ENCODE measurements around the gene PICALM. TPM values are rescaled to one million over a fixed set of nuclear protein-coding genes. Genes with fewer than 3 reads are reported as not detected.

Gene PICALM
- total and polyA plus RNA-seq, 4 donors: 94.5 to 486 (median 204) TPM

GRCh38 chr11:86035920-86036319 lies 33.0 kb downstream of the PICALM start:
- Histone ChIP-seq H3K27ac (ENCODE audit: low read depth in 1 of 2, low read length in 2 of 2) (no peak overlapping the region), H3K4me1 (ENCODE audit: control insufficient read depth in 1 of 2, insufficient read depth in 2 of 2, low read length in 2 of 2) (peaks cover 0 to 3% of the 10 kb centered on the region in 2 donors), H3K36me3 (ENCODE audit: control insufficient read depth in 1 of 2, insufficient read depth in 2 of 2, low read length in 1 of 2) (no peaks in the 10 kb centered on the region), H3K4me3 (ENCODE audit: low read length in 2 of 2) (no peak overlapping the region), H3K27me3 (ENCODE audit: control insufficient read depth in 1 of 2, insufficient read depth in 2 of 2, low read length in 1 of 2) (no peaks in the 10 kb centered on the region), H3K9me3 (ENCODE audit: control insufficient read depth, low read length) (no peaks in the 10 kb centered on the region)
- WGBS, 2 donors: 95 to 97% methylated on average over 2 of the region's 2 CpGs
- intact Hi-C loops (cut with DNase I): no loop called here
- ATAC-seq (ENCODE audit: low FRiP score) (no peak), DNase-seq (no peak)

- intact Hi-C loops (cut with DNase I): no loop called here
- H3K9me3 ChIP-seq (ENCODE audit: control insufficient read depth, low read length): no peaks in the 10 kb centered on the region
- no peaks in the 10 kb centered on the region for H3K36me3 ChIP-seq (ENCODE audit: control insufficient read depth in 1 of 2, insufficient read depth in 2 of 2, low read length in 1 of 2)
- no peak overlapping the region for H3K27ac ChIP-seq (ENCODE audit: low read depth in 1 of 2, low read length in 2 of 2)
- H3K4me3 ChIP-seq (ENCODE audit: low read length in 2 of 2): no peak overlapping the region
- no peaks in the 10 kb centered on the region for H3K27me3 ChIP-seq (ENCODE audit: control insufficient read depth in 1 of 2, insufficient read depth in 2 of 2, low read length in 1 of 2)
- ATAC-seq (ENCODE audit: low FRiP score) (no peak), DNase-seq (no peak)
- peaks cover 0 to 3% of the 10 kb centered on the region in 2 donors for H3K4me1 ChIP-seq (ENCODE audit: control insufficient read depth in 1 of 2, insufficient read depth in 2 of 2, low read length in 2 of 2)
- WGBS, 2 donors: 47 to 63% methylated on average over 1 of the region's 1 CpG
These were observed 33.7 kb downstream of the PICALM start for GRCh38 chr11:86035164-86035563.

GRCh38 chr11:86034710-86035109 lies 34.2 kb downstream of the PICALM start:
- no peaks in the 10 kb centered on the region for H3K9me3 ChIP-seq (ENCODE audit: control insufficient read depth, low read length)
- ATAC-seq (ENCODE audit: low FRiP score): no peak

DNA sequence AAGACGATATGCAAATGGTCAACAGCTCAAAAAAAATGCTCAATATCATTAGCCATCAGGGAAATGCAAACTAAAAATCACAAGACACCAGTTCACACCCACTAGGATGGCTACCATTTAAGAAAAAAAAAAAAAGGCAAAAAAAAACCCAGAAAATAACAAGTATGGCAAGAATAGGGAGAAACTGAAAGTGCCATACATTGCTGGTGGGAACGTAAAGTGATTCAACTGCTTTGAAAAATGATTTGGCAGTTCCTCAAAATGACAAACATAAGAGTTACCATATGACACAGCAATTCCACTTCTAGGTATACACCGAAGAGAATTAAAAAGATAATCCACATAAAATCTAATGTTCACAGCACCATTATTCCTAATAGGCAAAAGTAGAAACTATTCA lies 47.5 kb downstream of the PICALM start:
- DNase-seq: no peak
- peaks cover 0 to 2% of the 10 kb centered on the region in 2 donors for H3K36me3 ChIP-seq (ENCODE audit: control insufficient read depth in 1 of 2, insufficient read depth in 2 of 2, low read length in 1 of 2)
- H3K27ac ChIP-seq (ENCODE audit: low read depth in 1 of 2, low read length in 2 of 2): no peak overlapping the region
- H3K9me3 ChIP-seq (ENCODE audit: control insufficient read depth, low read length): no peaks in the 10 kb centered on the region
- H3K27me3 ChIP-seq (ENCODE audit: control insufficient read depth in 1 of 2, insufficient read depth in 2 of 2, low read length in 1 of 2): no peaks in the 10 kb centered on the region
- H3K4me3 ChIP-seq (ENCODE audit: low read length in 2 of 2): no peak overlapping the region
- intact Hi-C loops (cut with DNase I): loop anchor here in 1 of 2 donors (5.0 kb wide), 1 partner anchor 54 kb away; no protein-coding TSS in a partner anchor
- no peak for ATAC-seq (ENCODE audit: low FRiP score)
- H3K4me1 ChIP-seq (ENCODE audit: control insufficient read depth in 1 of 2, insufficient read depth in 2 of 2, low read length in 2 of 2): no peaks in the 10 kb centered on the region
- WGBS, 2 donors: 83 to 89% methylated on average over 3 of the region's 3 CpGs

More at GRCh38 chr11:86034710-86035109, 34.2 kb downstream of the PICALM start:
- no peak for DNase-seq
- Histone ChIP-seq H3K27me3 (ENCODE audit: control insufficient read depth in 1 of 2, insufficient read depth in 2 of 2, low read length in 1 of 2) (no peaks in the 10 kb centered on the region), H3K4me1 (ENCODE audit: control insufficient read depth in 1 of 2, insufficient read depth in 2 of 2, low read length in 2 of 2) (peaks cover 0 to 3% of the 10 kb centered on the region in 2 donors), H3K4me3 (ENCODE audit: low read length in 2 of 2) (no peak overlapping the region), H3K36me3 (ENCODE audit: control insufficient read depth in 1 of 2, insufficient read depth in 2 of 2, low read length in 1 of 2) (no peaks in the 10 kb centered on the region), H3K27ac (ENCODE audit: low read depth in 1 of 2, low read length in 2 of 2) (no peak overlapping the region)
- intact Hi-C loops (cut with DNase I): no loop called here
- WGBS, 2 donors: 75% methylated on average over 2 of the region's 2 CpGs

GRCh38 chr11:86018249-86018648 lies 50.6 kb downstream of the PICALM start:
- DNase-seq (no peak), ATAC-seq (ENCODE audit: low FRiP score) (no peak)
- Histone ChIP-seq H3K4me3 (ENCODE audit: low read length in 2 of 2) (no peak overlapping the region), H3K27ac (ENCODE audit: low read depth in 1 of 2, low read length in 2 of 2) (no peak overlapping the region), H3K36me3 (ENCODE audit: control insufficient read depth in 1 of 2, insufficient read depth in 2 of 2, low read length in 1 of 2) (peaks cover 0 to 2% of the 10 kb centered on the region in 2 donors), H3K9me3 (ENCODE audit: control insufficient read depth, low read length) (no peaks in the 10 kb centered on the region), H3K4me1 (ENCODE audit: control insufficient read depth in 1 of 2, insufficient read depth in 2 of 2, low read length in 2 of 2) (peaks cover 0 to 4% of the 10 kb centered on the region in 2 donors), H3K27me3 (ENCODE audit: control insufficient read depth in 1 of 2, insufficient read depth in 2 of 2, low read length in 1 of 2) (no peaks in the 10 kb centered on the region)
- intact Hi-C loops (cut with DNase I): no loop called here
- WGBS, 2 donors: 91 to 96% methylated on average over 1 of the region's 1 CpG

DNA sequence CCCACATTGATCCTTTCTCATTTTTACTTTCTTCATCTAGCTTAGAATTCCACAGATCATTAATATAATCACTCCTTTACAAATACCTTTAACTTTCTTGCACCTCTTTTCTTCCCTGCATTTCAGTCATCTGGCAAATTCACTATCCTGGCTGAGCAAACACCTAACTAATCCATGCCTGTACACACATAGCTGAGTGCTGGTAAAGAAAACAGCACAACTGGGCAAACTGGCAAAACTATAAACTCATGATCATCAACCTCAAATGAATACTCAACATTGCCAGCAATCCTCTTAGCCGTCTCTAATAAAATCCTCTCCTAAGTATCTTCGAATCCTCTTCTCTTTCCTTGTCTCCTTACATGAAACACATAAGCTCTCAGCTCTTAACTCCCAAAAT lies 52.4 kb downstream of the PICALM start:
- H3K9me3 ChIP-seq (ENCODE audit: control insufficient read depth, low read length): no peaks in the 10 kb centered on the region
- 90 to 96% methylated on average over 2 of the region's 2 CpGs for WGBS, 2 donors
- intact Hi-C loops (cut with DNase I): no loop called here
- H3K27ac ChIP-seq (ENCODE audit: low read depth in 1 of 2, low read length in 2 of 2): no peak overlapping the region
- DNase-seq (no peak), ATAC-seq (ENCODE audit: low FRiP score) (no peak)
- H3K36me3 ChIP-seq (ENCODE audit: control insufficient read depth in 1 of 2, insufficient read depth in 2 of 2, low read length in 1 of 2): peaks cover 0 to 2% of the 10 kb centered on the region in 2 donors
- H3K4me3 ChIP-seq (ENCODE audit: low read length in 2 of 2): no peak overlapping the region
- H3K27me3 ChIP-seq (ENCODE audit: control insufficient read depth in 1 of 2, insufficient read depth in 2 of 2, low read length in 1 of 2): no peaks in the 10 kb centered on the region
- H3K4me1 ChIP-seq (ENCODE audit: control insufficient read depth in 1 of 2, insufficient read depth in 2 of 2, low read length in 2 of 2): peaks cover 0 to 4% of the 10 kb centered on the region in 2 donors

DNA sequence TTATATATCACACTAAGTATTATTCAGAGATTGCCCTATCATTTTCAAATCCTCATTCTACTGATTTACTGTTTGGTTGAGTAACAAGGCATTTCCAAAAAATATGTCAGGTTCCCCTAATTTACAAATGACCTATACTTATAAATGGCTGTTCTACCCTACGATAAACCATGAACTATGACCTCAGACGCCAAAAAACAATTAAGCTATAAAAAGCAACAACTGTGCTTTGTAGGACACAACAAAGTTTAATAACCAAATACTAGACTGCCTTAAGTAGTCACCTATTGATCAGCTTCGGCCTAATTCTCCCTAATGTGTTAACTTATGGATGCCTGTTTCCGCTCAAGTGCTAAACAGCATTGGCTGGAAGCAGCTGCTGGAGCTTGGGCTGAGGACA lies 53.2 kb downstream of the PICALM start:
- intact Hi-C loops (cut with DNase I): no loop called here
- Histone ChIP-seq H3K4me3 (ENCODE audit: low read length in 2 of 2) (no peak overlapping the region), H3K4me1 (ENCODE audit: control insufficient read depth in 1 of 2, insufficient read depth in 2 of 2, low read length in 2 of 2) (peaks cover 0 to 4% of the 10 kb centered on the region in 2 donors), H3K36me3 (ENCODE audit: control insufficient read depth in 1 of 2, insufficient read depth in 2 of 2, low read length in 1 of 2) (peaks cover 0 to 2% of the 10 kb centered on the region in 2 donors), H3K27ac (ENCODE audit: low read depth in 1 of 2, low read length in 2 of 2) (no peak overlapping the region), H3K9me3 (ENCODE audit: control insufficient read depth, low read length) (no peaks in the 10 kb centered on the region), H3K27me3 (ENCODE audit: control insufficient read depth in 1 of 2, insufficient read depth in 2 of 2, low read length in 1 of 2) (no peaks in the 10 kb centered on the region)
- WGBS, 2 donors: 83 to 85% methylated on average over 4 of the region's 4 CpGs
- ATAC-seq (ENCODE audit: low FRiP score) (no peak), DNase-seq (no peak)

DNA sequence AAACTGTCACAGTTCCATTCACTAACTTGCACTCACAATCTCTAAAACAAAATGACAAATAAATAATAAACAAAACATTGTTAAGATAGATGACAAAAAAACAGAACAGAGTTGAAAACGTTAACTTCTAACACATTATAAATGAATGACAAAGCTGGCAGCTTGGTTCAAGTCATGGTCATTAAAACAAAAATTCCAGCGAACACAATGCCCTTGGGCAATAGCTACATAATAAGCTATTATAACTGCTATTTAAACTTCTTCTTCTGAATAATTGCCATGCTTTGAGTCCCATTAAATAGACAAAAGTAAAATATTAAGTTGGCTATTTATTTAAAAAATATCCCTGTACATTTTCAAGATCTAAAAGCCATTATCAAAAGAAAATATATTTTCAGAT lies 54.7 kb downstream of the PICALM start:
- Histone ChIP-seq H3K36me3 (ENCODE audit: control insufficient read depth in 1 of 2, insufficient read depth in 2 of 2, low read length in 1 of 2) (no peaks in the 10 kb centered on the region), H3K4me3 (ENCODE audit: low read length in 2 of 2) (no peak overlapping the region), H3K27ac (ENCODE audit: low read depth in 1 of 2, low read length in 2 of 2) (no peak overlapping the region), H3K4me1 (ENCODE audit: control insufficient read depth in 1 of 2, insufficient read depth in 2 of 2, low read length in 2 of 2) (peaks cover 0 to 4% of the 10 kb centered on the region in 2 donors), H3K9me3 (ENCODE audit: control insufficient read depth, low read length) (no peaks in the 10 kb centered on the region), H3K27me3 (ENCODE audit: control insufficient read depth in 1 of 2, insufficient read depth in 2 of 2, low read length in 1 of 2) (no peaks in the 10 kb centered on the region)
- intact Hi-C loops (cut with DNase I): no loop called here
- WGBS, 2 donors: 34 to 47% methylated on average over 2 of the region's 2 CpGs
- ATAC-seq (ENCODE audit: low FRiP score): no peak
- no peak for DNase-seq

- intact Hi-C loops (cut with DNase I): no loop called here
- no peaks in the 10 kb centered on the region for H3K9me3 ChIP-seq (ENCODE audit: control insufficient read depth, low read length)
- no peaks in the 10 kb centered on the region for H3K27me3 ChIP-seq (ENCODE audit: control insufficient read depth in 1 of 2, insufficient read depth in 2 of 2, low read length in 1 of 2)
- no peak overlapping the region for H3K27ac ChIP-seq (ENCODE audit: low read depth in 1 of 2, low read length in 2 of 2)
- ATAC-seq (ENCODE audit: low FRiP score) (no peak), DNase-seq (no peak)
- no peak overlapping the region for H3K4me3 ChIP-seq (ENCODE audit: low read length in 2 of 2)
- peaks cover 0 to 4% of the 10 kb centered on the region in 2 donors for H3K4me1 ChIP-seq (ENCODE audit: control insufficient read depth in 1 of 2, insufficient read depth in 2 of 2, low read length in 2 of 2)
- H3K36me3 ChIP-seq (ENCODE audit: control insufficient read depth in 1 of 2, insufficient read depth in 2 of 2, low read length in 1 of 2): no peaks in the 10 kb centered on the region
These were observed 55.2 kb downstream of the PICALM start for GRCh38 chr11:86013713-86014112.
